B cell (primary cell): ENCODE results near the gene ZBTB40. TPM values are rescaled to one million over a fixed set of nuclear protein-coding genes. Genes with fewer than 3 reads are reported as not detected.

Source experiments
- ATAC-seq: fragments of 200-7000 bp; cut with Tn5 transposase; one replicate; pipeline ENCODE4 v1.10.0; 2021; ENCODE audit warnings: low read depth, mild to moderate bottlenecking, moderate number of reproducible peaks, moderate library complexity
- CTCF ChIA-PET: fragments of 350-600 bp; sonication (Branson Sonifier 250); formaldehyde crosslinking; loops from one replicate; lab custom pipeline; 2021; ENCODE audit warnings: antibody characterized with exemption, inconsistent platforms; lab: Charles Lee
- POLR2A ChIA-PET: fragments of 350-600 bp; sonication (Branson Sonifier 250); formaldehyde crosslinking; loops from one replicate; lab custom pipeline; 2021; ENCODE audit warnings: antibody characterized with exemption; lab: Charles Lee
- DNase-seq: peaks from one replicate; pipeline ENCODE4 v3.0.0; 2013
- H2AFZ ChIP-seq: 2 replicates; pipeline ENCODE4 v1.6.1; 2012; ENCODE audit warnings: mild to moderate bottlenecking, low read depth, low read length; ENCODE audit not compliant: insufficient read depth, poor library complexity, severe bottlenecking
- H3K27ac ChIP-seq, 2 donors: 1 replicate in 1 of 2; 2 replicates in 1 of 2; pipeline ENCODE4 v1.5.1; 2012 to 2013; ENCODE audit warnings: low read length in 2 of 2, mild to moderate bottlenecking in 2 of 2, moderate library complexity in 1 of 2
- H3K27me3 ChIP-seq, 4 experiments: fragments of 200-600 bp in 1 of 4; sonication (generic) in 1 of 4; replicated peaks in 1 of 4; 1 replicate in 2 of 4; 2 replicates in 2 of 4; pipeline versions ENCODE4 v1.6.1 to v1.7.0; 2013 to 2016; ENCODE audit warnings: low read length in 3 of 4, mild to moderate bottlenecking in 2 of 4, mixed read lengths in 1 of 4, moderate library complexity in 1 of 4; ENCODE audit not compliant: insufficient read depth in 4 of 4, control insufficient read depth in 3 of 4; ENCODE audit errors: control extremely low read depth in 1 of 4
- H3K36me3 ChIP-seq, 2 experiments: replicated peaks in 1 of 2; 1 replicate in 1 of 2; 2 replicates in 1 of 2; pipeline versions ENCODE4 v1.6.1 to v1.7.1; 2013; ENCODE audit warnings: low read length in 1 of 2; ENCODE audit not compliant: insufficient read depth in 2 of 2, control insufficient read depth in 1 of 2; ENCODE audit errors: control extremely low read depth in 1 of 2, extremely low read depth in 1 of 2
- H3K4me1 ChIP-seq, 2 donors: fragments of 200-600 bp in 1 of 2; sonication (generic) in 1 of 2; 1 replicate in 1 of 2; 2 replicates in 1 of 2; pipeline versions ENCODE4 v1.5.1 to v1.6.1; 2013 to 2017; ENCODE audit warnings: low read length in 2 of 2; ENCODE audit not compliant: control insufficient read depth in 2 of 2, insufficient read depth in 2 of 2
- H3K4me2 ChIP-seq: replicated peaks from 2 replicates; pipeline ENCODE3; 2012; ENCODE audit warnings: mild to moderate bottlenecking, low read depth, low read length; ENCODE audit not compliant: poor library complexity, severe bottlenecking
- H3K4me3 ChIP-seq, 5 experiments: fragments of 200-600 bp in 1 of 5; sonication (generic) in 1 of 5; 1 replicate in 3 of 5; 2 replicates in 2 of 5; pipeline versions ENCODE4 v1.5.1 to v1.7.0; 2011 to 2016; ENCODE audit warnings: low read length in 4 of 5, mild to moderate bottlenecking in 4 of 5, low read depth in 2 of 5, control low read depth in 1 of 5, moderate library complexity in 1 of 5; ENCODE audit not compliant: insufficient read depth in 1 of 5; ENCODE audit errors: control extremely low read depth in 1 of 5, extremely low read depth in 1 of 5
- H3K79me2 ChIP-seq: fragments of 200-600 bp; sonication (generic); one replicate; pipeline ENCODE4 v1.6.0; 2016; ENCODE audit warnings: low read length; ENCODE audit not compliant: control insufficient read depth, insufficient read depth
- H3K9ac ChIP-seq: fragments of 200-600 bp; sonication (generic); 2 replicates; pipeline ENCODE4 v1.6.1; 2017; ENCODE audit warnings: mild to moderate bottlenecking, low read length, moderate library complexity
- H3K9me3 ChIP-seq, 3 donors: one replicate each; pipeline versions ENCODE4 v1.6.1 to v1.7.1; 2013; ENCODE audit warnings: low read length in 2 of 3; ENCODE audit not compliant: control insufficient read depth in 2 of 3, insufficient read depth in 1 of 3; ENCODE audit errors: control extremely low read depth in 1 of 3
- H4K20me1 ChIP-seq: 2 replicates; pipeline ENCODE4 v1.6.0; 2012; ENCODE audit warnings: mild to moderate bottlenecking, low read length; ENCODE audit not compliant: insufficient read depth, control insufficient read depth, poor library complexity, severe bottlenecking
- H3K27ac Mint-ChIP-seq: one replicate; pipeline ENCODE4 v1.8.0; 2021; ENCODE audit warnings: mixed read lengths
- H3K27me3 Mint-ChIP-seq: one replicate; pipeline ENCODE4 v1.8.0; 2021; ENCODE audit warnings: mixed read lengths
- H3K4me1 Mint-ChIP-seq: one replicate; pipeline ENCODE4 v1.8.0; 2021; ENCODE audit warnings: mixed read lengths
- H3K4me3 Mint-ChIP-seq: one replicate; pipeline ENCODE4 v1.8.0; 2021; ENCODE audit warnings: mixed read lengths
- H3K9me3 Mint-ChIP-seq: one replicate; pipeline ENCODE4 v1.8.0; 2022; ENCODE audit warnings: mixed read lengths; ENCODE audit not compliant: insufficient read depth
- EZH2 ChIP-seq: IDR thresholded peaks from 2 replicates; pipeline ENCODE4 v1.6.1; 2012; ENCODE audit warnings: borderline replicate concordance, low read depth, mild to moderate bottlenecking, moderate library complexity, low read length; ENCODE audit not compliant: insufficient read depth, poor library complexity, severe bottlenecking
- WGBS: methylation state at CpG from one replicate; pipeline ENCODE4 v1.1.5; 2013; ENCODE audit warnings: missing lambda C conversion rate; ENCODE audit not compliant: insufficient coverage; 5-methylcytosine and 5-hydroxymethylcytosine counted together
- intact Hi-C: fragments of 100-400 bp; cut with micrococcal nuclease; formaldehyde crosslinking; loops from one replicate; pipeline ENCODE4 v1.10.0; 2022
- polyA plus RNA-seq: library from polyadenylated mRNA; depleted of rRNA; stranded (reverse); fragments of >200 nt; gene quantifications from 2 replicates; pipeline ENCODE4 v1.2.3, GENCODE V29; 2012
- total RNA-seq, 2 donors: library from RNA; stranded (reverse); fragments of 120-200 nt in 1 of 2; gene quantifications; 1 replicate in 1 of 2; 2 replicates in 1 of 2; pipeline versions ENCODE4 v1.2.3 to v1.2.4, GENCODE V29; 2013 to 2022
- TF ChIP-seq, protein P1 (sequence below): fragments of 200-600 bp; IDR thresholded peaks from one replicate; pipeline ENCODE4 v1.8.0; 2022; ENCODE audit warnings: antibody characterized with exemption, mild to moderate bottlenecking

ZBTB40 gene
- total and polyA plus RNA-seq, 2 donors (not counting 1 experiment from before 2014, with no cell fraction given), result 30.9 to 51.9 TPM

DNA sequence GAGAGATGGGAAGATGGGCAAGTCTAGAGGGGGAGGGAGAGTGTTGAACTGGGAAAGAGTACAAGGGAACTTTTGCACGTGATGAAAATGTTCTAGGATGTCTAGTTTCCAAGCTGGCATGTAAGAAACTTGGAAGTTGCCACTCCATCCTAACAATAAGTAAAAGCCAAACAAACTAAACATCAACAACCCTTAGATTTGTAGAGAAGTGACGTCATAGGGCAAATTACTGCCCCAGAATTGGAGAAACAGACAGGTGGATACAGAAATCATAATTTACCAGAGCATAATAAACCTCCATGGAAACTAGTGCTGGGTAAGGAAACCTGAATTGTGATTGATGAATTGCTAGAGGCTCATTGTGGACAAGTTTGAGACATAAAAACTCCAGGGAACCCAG is 14.7 kb upstream of the ZBTB40 start:
- Histone ChIP-seq H3K4me3 (no peak overlapping the region), H3K9ac (no peak overlapping the region), H3K27me3 (no peaks in the 10 kb centered on the region), H3K36me3 (no peaks in the 10 kb centered on the region), H3K9me3 (peaks cover 12 to 20% (median 12%) of the 10 kb centered on the region in 3 donors), H4K20me1 (no peaks in the 10 kb centered on the region), H2AFZ (no peak overlapping the region), H3K4me1 (peaks cover 0 to 3% of the 10 kb centered on the region in 2 donors), H3K79me2 (no peaks in the 10 kb centered on the region), H3K4me2 (no peak overlapping the region), H3K27ac (no peak overlapping the region)
- ChIA-PET POLR2A (no interaction called here), CTCF (interaction anchor here (0.6 kb wide), 1 partner anchor 1331 kb away, joined by 3 read pairs; no protein-coding TSS in a partner anchor)
- Mint-ChIP-seq H3K4me3 (no peak overlapping the region), H3K27me3 (peaks cover 19% of the 10 kb centered on the region), H3K4me1 (peaks cover 4% of the 10 kb centered on the region), H3K27ac (no peak overlapping the region), H3K9me3 (peaks cover 9% of the 10 kb centered on the region)
- DNase-seq (no peak), ATAC-seq (no peak)
- WGBS, result no CpG with 5 or more reads among the region's 2 CpGs
- intact Hi-C loops, result no loop called here
- no peak for TF ChIP-seq EZH2

DNA sequence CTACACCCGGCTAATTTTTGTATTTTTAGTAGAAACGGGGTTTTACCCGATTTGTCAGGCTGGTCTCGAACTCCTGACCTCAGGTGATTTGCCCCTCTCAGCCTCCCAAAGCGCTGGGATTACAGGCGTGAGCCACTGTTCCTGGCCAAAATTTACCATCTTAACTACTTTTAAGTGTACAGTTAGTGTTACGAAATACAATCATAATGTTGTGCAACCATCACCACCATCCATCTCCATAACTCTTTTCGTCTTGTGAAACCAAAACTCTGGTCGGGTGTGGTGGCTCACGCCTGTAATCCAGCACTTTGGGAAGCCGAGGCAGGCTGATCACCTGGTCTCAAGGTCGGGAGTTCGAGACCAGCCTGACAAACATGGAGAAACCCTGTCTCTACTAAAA is 14.1 kb upstream of the ZBTB40 start:
- 94% methylated on average over 13 of the region's 13 CpGs for WGBS
- Histone ChIP-seq H4K20me1 (no peaks in the 10 kb centered on the region), H3K9me3 (peaks cover 12 to 20% (median 13%) of the 10 kb centered on the region in 3 donors), H2AFZ (no peak overlapping the region), H3K27ac (no peak overlapping the region), H3K36me3 (no peaks in the 10 kb centered on the region), H3K4me3 (no peak overlapping the region), H3K27me3 (no peaks in the 10 kb centered on the region), H3K79me2 (no peaks in the 10 kb centered on the region), H3K4me1 (no peaks in the 10 kb centered on the region), H3K4me2 (no peak overlapping the region), H3K9ac (no peak overlapping the region)
- Mint-ChIP-seq H3K4me3 (no peak overlapping the region), H3K9me3 (peaks cover 10% of the 10 kb centered on the region), H3K27me3 (peaks cover 22% of the 10 kb centered on the region), H3K27ac (no peak overlapping the region), H3K4me1 (no peaks in the 10 kb centered on the region)
- DNase-seq (no peak), ATAC-seq (no peak)
- ChIA-PET CTCF (no interaction called here), POLR2A (no interaction called here)
- TF ChIP-seq, protein P1, sequence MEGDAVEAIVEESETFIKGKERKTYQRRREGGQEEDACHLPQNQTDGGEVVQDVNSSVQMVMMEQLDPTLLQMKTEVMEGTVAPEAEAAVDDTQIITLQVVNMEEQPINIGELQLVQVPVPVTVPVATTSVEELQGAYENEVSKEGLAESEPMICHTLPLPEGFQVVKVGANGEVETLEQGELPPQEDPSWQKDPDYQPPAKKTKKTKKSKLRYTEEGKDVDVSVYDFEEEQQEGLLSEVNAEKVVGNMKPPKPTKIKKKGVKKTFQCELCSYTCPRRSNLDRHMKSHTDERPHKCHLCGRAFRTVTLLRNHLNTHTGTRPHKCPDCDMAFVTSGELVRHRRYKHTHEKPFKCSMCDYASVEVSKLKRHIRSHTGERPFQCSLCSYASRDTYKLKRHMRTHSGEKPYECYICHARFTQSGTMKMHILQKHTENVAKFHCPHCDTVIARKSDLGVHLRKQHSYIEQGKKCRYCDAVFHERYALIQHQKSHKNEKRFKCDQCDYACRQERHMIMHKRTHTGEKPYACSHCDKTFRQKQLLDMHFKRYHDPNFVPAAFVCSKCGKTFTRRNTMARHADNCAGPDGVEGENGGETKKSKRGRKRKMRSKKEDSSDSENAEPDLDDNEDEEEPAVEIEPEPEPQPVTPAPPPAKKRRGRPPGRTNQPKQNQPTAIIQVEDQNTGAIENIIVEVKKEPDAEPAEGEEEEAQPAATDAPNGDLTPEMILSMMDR, result no peak
- TF ChIP-seq EZH2, result no peak
- intact Hi-C loops, result no loop called here
